ENCODE results near the gene PIANP.

DNA sequence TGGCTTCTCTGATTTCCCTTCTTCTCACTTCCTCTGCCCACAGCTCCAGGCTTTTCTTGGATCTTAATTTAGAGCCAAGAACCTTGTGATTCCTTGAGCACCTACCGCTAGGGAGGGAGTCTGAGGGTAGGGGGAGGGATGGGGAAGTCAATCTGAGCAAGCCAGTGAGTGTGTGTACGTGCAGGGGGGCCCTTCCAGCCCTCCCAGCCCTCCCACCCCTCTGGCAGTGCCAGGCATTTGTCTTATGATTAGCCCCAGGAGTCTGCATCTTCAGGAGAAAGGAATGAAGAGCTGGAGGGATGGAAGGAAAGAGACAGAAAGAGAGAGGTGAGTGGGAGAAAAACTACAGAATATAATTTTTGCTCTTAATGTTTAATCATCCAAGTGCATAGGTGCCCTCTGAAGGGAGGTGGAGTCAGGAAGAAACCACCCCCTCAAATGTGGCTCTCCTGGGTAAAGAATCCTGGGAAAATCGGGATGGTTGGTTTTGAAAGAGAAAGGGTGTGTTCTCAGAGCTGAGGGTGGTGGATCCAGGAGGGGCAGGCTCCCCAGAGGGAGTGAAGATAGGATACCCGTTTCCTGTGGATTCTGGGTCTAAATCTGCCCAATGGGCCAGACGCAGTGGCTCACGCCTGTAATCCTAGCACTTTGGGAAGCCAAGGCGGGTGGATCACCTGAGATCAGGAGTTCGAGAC lies 2.1 kb downstream of the PIANP start:
- TF ChIP-seq, protein P1, sequence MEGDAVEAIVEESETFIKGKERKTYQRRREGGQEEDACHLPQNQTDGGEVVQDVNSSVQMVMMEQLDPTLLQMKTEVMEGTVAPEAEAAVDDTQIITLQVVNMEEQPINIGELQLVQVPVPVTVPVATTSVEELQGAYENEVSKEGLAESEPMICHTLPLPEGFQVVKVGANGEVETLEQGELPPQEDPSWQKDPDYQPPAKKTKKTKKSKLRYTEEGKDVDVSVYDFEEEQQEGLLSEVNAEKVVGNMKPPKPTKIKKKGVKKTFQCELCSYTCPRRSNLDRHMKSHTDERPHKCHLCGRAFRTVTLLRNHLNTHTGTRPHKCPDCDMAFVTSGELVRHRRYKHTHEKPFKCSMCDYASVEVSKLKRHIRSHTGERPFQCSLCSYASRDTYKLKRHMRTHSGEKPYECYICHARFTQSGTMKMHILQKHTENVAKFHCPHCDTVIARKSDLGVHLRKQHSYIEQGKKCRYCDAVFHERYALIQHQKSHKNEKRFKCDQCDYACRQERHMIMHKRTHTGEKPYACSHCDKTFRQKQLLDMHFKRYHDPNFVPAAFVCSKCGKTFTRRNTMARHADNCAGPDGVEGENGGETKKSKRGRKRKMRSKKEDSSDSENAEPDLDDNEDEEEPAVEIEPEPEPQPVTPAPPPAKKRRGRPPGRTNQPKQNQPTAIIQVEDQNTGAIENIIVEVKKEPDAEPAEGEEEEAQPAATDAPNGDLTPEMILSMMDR (IDR thresholded peaks at IDR 0.05; ENCODE audit: insufficient read depth, low read length), result no peak
- TF ChIP-seq POLR2AphosphoS5 (IDR thresholded peaks at IDR 0.05; ENCODE audit: low read depth) (no peak), SPI1 (IDR thresholded peaks at IDR 0.05; ENCODE audit: borderline replicate concordance, low read depth) (no peak), GABPA (IDR thresholded peaks at IDR 0.05; ENCODE audit: low read depth) (no peak)
- TF ChIP-seq, protein P2, sequence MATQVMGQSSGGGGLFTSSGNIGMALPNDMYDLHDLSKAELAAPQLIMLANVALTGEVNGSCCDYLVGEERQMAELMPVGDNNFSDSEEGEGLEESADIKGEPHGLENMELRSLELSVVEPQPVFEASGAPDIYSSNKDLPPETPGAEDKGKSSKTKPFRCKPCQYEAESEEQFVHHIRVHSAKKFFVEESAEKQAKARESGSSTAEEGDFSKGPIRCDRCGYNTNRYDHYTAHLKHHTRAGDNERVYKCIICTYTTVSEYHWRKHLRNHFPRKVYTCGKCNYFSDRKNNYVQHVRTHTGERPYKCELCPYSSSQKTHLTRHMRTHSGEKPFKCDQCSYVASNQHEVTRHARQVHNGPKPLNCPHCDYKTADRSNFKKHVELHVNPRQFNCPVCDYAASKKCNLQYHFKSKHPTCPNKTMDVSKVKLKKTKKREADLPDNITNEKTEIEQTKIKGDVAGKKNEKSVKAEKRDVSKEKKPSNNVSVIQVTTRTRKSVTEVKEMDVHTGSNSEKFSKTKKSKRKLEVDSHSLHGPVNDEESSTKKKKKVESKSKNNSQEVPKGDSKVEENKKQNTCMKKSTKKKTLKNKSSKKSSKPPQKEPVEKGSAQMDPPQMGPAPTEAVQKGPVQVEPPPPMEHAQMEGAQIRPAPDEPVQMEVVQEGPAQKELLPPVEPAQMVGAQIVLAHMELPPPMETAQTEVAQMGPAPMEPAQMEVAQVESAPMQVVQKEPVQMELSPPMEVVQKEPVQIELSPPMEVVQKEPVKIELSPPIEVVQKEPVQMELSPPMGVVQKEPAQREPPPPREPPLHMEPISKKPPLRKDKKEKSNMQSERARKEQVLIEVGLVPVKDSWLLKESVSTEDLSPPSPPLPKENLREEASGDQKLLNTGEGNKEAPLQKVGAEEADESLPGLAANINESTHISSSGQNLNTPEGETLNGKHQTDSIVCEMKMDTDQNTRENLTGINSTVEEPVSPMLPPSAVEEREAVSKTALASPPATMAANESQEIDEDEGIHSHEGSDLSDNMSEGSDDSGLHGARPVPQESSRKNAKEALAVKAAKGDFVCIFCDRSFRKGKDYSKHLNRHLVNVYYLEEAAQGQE (IDR thresholded peaks at IDR 0.05; ENCODE audit: insufficient replicate concordance, low read depth), result no peak
